AG09319 (cell line): ENCODE measurements around the gene GRAP2.
"Not testable (repeated sequence)": the region's sequence is repeated elsewhere in the genome, so short reads cannot be mapped to it uniquely, and the experiment has no call there.

Experiments
- DNase-seq: peaks from one replicate; pipeline ENCODE4 v3.0.0-alpha.2; 2010; ENCODE audit warnings: low read depth; ENCODE audit errors: extremely low read depth
- CTCF ChIP-seq: IDR thresholded peaks from 2 replicates; pipeline ENCODE4 v1.5.1; 2011; ENCODE audit warnings: low read depth, mild to moderate bottlenecking, inconsistent platforms, low read length, moderate library complexity

Gene GRAP2

DNA sequence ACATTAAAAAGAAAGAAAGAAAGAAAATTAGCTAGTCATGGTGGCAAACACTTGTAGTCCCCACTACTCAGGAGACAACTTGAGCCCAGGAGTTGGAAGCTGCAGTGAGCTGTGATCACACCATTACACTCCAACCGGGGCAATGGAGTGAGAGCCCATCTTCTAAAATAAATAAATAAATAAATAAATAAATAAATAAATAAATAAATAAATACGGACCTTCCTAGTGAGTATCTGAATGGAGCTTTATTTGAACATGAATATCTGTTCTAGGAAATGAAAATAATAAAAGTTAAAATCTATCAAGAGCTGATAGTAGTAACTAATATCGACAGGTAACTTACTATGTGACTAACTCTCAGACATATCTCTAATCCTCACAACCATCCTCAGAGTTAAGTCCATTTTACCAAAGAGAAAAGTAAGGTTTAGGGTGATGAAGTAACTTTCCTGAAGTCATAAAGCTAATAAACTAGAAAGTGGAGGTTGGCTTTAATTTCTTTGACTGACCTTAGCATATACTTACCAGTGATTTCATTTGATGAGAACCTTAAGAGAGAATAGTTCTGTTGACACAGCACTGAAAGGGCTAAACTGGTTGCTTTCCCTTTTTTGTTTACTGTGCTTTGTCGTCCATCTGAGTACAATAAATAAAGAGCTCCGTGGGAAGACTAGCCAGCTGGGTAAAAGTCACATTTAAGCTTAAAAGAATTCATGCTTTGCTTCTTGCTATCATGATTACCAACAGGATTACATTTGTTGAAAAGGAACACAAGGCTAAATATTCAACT is 29.7 kb upstream of the GRAP2 start:
- no peak for DNase-seq
- no peak for TF ChIP-seq CTCF

- DNase-seq = no peak
- TF ChIP-seq CTCF = no peak
Observed at GRCh38 chr22:39872548-39872947, 28.3 kb upstream of the GRAP2 start.

DNA sequence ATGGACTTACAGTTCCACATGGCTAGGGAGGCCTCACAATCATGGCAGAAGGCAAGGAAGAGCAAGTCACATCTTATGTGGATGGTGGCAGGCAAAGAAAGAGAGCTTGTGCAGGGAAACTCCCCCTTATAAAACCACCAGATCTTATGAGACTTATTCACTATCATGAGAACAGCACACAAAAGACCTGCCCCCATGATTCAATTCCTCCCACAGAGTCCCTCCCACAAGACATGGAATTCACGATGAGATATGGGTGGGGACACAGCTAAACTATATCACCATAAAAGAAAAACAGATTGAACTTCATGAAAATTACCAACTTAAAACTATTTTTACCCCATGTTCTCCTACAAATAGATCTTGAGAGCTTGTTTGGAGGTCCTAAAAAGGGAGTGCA is 26.9 kb upstream of the GRAP2 start:
- no peak for DNase-seq
- TF ChIP-seq CTCF = no peak

GRCh38 chr22:39875176-39875885 is 25.6 kb upstream of the GRAP2 start:
- not testable (repeated sequence) for DNase-seq

- no peak for DNase-seq
- no peak for TF ChIP-seq CTCF
Observed at GRCh38 chr22:39877079-39877845, 23.6 kb upstream of the GRAP2 start.

- DNase-seq = no peak
- TF ChIP-seq CTCF = no peak
Observed at GRCh38 chr22:39880722-39881121, 20.2 kb upstream of the GRAP2 start.

DNA sequence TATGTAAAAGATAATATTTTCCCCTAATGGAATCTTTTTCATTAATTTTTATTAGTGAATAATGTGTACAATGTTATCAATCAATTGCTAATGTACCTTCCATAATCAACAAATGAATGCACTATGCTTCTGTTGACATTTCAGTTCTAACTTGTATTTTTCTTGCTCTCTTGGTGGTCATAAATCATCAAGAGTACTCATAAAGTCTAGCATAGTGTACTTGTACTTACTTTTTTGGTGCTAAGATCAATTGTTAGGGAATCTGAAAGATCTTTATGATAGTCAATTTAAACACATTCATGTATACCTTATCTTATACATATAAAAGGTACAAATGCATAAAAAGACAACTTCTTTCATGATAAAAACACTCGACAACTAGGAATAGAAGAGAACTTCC is 17.8 kb upstream of the GRAP2 start:
- no peak for DNase-seq
- TF ChIP-seq CTCF = no peak

DNA sequence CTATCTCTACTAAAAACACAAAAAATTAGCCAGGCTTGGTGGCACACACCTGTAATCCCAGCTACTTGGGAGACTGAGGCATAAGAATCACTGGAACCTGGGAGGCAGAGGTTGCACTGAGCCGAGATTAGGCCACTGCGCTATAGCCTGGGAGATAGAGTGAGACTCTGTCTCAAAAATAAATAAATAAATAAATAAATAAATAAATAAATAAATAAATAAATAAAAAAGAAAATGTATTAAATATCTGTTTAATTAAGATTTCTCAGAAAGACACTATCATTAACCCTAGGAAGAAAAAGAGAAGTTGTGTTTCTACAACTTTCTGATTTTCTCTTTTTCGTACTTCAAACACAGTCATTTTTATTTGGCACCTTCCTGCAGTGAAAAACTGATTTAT is 11.0 kb upstream of the GRAP2 start:
- not testable (repeated sequence) for DNase-seq
